HG02763 (cell line): ENCODE data around the gene SCGB1C2.
"Not testable (repeated sequence)": the region's sequence is repeated elsewhere in the genome, so short reads cannot be mapped to it uniquely, and the experiment has no call there.

ENCODE experiments used
- ATAC-seq: cut with Tn5 transposase; IDR thresholded peaks from one replicate; pipeline ENCODE4 v1.9.1; 2021; ENCODE audit warnings: mild to moderate bottlenecking, moderate library complexity; ENCODE audit not compliant: unreplicated experiment

SCGB1C2 gene

DNA sequence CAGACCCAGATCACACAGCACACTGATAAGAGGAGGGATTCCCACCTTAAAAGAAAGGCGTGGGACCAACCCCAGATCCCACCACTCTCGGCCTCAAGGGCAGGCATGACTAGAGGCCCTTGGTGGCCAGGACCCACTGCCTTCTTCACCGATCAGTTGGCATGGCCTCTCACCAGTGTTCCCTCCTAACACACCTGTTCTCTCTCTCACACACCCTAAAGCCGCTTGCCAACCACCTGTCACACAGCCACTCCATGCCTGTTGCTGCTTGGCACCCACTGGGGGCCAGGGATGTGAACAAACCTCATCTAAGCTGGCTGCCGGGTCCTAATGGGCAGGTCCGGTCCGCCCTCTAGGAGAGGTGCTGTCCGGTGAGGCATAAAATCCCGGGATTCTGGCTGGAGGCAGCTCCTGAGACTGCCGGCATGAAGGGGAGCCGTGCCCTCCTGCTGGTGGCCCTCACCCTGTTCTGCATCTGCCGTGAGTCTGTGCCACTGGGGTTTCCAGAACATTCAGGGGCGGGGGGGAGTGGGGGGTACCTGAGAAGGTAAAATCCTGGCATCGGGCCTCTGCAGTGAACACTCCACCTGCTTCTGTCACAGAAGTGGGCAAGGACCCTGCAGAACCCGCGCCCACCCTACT is at the start of gene SCGB1C2:
Gene SCGB1C2 (plus strand): TSS at position 404 of the 642 bp plus-strand sequence. CDS start 22 bp downstream, at position 426.
- not testable (repeated sequence) for ATAC-seq

DNA sequence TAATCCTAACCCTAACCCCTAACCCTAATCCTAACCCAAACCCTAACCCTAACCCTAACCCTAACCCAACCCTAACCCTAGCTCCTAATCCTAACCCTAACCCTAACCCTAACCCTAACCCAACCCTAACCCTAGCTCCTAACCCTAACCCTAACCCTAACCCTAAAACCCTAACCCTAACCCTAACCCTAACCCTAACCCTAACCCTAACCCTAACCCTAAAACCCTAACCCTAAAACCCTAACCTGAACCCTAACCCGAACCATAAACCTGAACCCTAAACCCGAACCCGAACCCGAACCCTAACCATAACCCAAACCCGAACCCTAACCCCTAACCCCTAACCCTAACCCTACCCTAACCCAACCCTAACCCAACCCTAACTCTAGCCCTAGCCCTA is 24.3 kb upstream of the SCGB1C2 start:
- ATAC-seq = not testable (repeated sequence)

DNA sequence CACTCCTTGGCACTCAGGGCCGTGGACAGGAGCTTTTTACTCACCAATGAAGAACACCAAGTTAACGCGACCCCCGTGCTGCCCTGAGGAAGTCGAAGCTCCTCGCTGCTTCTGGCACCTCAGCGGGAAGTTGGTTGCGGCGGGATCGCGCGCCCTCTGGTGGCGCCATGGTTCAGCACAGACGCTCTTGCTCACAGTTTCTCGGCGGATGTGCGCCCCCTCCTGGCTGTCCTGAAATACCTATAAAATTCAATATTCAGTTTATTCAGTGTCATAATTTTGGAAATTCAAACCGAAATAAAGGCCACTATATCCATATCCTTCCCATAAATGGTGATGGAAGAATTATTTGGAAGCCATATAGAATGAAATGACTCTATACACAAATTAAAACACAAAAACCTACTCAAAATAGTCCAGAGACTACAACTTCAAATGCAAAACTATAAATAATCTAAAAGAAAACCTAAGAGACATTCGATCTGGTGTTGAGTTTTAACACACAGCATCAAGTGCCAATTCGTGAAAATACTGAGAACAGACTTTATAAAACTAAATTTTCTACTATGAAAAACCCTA is 18.9 kb upstream of the SCGB1C2 start:
- not testable (repeated sequence) for ATAC-seq

DNA sequence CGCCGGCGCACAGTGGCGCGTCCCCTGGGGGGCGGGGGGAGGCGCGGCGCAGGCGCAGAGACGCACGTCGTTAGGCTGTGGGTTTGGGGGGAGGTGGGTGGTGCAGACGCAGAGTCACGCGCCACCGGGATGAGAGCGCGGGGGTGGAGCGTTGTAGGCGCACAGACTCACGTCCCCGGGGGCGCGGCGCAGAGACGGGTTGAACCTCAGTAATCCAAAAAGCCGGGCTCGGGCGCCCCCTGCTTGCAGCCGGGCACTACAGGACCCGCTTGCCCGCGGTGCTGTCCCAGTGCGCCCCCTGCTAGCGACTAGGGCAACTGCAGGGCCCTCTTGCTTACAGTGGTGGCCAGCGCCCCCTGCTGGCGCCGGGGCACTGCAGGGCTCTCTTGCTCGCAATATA is 3.4 kb upstream of the SCGB1C2 start:
- not testable (repeated sequence) for ATAC-seq

DNA sequence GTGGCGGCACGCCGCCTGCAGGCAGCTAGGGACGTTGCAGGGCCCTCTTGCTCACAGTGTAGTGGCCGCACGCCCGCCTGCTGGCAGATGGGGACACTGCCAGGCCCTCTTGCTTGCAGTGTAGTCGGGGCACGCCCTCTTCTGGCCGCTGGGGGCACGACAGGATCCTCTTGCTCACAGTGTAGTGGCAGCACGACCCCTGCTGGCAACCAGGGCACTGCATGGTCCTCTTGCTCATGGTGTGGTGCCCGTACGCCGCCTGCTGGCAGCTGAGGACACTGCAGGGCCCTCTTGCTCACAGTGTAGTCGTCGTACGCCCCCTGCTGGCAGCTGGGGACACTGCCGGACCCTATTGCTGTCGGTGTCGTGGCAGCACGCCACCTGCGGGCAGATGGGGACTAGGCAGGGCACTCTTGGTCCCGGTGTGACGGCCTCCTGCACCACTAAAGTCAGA is 3.0 kb upstream of the SCGB1C2 start:
- ATAC-seq = peak; percentile 73

DNA sequence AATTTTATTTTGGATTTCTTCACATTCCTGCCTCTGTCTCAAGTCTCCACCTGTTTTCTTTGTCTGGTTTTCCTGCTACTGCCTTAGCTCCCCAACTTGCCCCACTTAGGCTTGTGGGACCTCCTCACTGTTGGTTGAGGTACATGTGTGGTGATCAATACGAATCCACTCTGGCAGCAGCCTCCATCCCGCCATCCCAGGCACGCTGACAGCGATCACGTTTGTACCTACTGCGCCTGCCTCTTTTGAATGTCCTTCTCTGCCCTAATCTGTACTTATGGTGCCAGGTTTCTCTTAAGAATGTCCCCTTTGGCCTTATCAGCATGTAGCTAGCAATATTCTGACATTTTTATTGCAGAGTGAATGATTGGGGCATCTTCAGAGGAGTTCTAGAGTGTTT is 2.3 kb upstream of the SCGB1C2 start:
- ATAC-seq = not testable (repeated sequence)

DNA sequence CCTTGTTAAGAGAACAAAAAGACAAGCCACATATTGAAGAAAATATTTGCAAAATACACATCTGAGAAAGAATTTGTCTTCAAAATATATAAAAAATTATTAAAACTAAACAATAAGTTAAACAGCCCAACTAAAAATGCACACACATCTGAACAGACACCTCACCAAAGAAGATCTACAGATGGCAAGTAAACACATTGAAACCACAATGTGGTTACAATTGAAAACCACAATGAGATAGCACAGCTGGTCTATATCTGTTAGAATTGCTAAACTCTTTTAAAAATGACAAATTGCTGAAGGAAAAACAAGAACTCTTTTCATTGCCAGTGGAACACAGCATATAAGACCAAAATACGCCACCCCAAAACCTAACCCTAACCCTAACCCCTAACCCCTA is 1.5 kb upstream of the SCGB1C2 start:
- not testable (repeated sequence) for ATAC-seq

DNA sequence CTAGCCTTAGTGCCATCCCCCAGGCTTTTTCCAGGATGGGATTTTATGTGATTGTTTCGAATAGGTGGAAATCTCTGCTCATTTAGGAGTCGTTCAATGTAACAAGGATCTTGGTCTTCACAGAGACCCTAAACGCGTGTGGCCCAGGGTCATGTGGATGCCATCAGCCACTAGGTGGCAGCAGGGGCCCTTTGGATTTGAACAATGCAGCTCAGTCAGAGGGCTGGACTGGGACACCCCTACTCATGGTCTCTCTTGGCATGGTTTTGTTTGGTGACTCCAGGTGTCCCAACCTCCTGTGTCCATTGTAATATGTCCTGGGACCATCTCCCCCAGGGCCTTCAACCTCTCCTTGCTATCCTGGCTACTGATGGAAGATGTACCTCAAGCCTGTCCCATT is 838 bp upstream of the SCGB1C2 start:
- ATAC-seq = peak; percentile 64

DNA sequence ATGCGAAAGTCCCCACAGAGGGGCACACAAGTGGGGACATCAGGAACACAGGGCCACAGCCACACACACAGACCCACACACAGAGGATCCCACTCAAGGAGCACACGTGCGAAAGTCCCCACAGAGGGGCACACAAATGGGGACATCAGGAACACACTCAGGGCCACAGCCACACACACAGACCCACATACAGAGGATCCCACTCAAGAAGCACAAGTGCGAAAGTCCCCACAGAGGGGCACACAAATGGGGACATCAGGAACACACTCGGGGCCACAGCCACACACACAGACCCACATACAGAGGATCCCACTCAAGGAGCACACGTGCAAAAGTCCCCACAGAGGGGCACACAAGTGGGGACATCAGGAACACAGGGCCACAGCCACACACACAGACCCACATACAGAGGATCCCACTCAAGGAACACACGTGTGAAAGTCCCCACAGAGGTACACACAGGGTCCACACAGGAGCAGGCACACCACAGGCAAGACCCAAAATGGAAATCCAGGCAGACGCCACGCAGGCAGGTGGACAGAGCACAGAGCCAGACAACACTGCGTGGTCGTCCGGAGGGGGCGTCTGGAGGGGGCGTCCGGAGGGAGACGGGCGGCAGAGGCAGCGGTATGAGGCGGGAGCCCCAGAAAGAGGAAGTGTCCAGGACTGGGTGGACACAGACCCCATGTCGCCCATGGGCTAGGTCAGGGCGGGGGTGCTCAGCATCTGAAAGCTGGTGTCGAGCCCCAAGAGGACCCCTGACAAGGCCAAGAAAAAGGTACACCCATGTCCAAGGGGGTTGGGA is 2.2 kb downstream of the SCGB1C2 start:
- not testable (repeated sequence) for ATAC-seq

DNA sequence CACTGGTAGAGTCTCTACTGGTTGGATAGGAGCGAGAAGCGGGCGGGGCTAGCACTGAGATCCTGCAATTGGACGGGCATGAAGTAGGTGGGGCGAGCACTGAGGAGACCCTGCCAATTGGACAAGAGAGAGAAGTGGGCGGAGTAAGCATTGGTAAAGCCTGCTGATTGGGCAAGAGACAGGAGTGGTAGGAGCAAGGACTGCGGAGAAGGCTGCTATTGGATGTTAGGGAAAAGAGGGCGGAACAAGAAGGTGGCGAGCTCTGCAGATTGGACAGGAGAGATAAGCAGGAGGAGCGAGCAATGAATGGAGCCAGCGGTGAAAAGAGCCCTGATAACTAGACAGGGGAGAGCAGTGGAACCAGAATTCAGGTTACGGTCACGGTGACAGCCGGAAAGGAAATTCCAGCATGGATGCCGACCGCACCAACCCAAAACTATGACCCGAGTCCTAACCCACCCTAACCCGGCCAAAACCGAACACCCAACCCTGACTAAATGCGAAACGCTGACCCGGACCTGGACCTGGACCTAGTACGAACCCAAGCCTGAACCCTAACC is 4.8 kb downstream of the SCGB1C2 start:
- ATAC-seq = no peak

DNA sequence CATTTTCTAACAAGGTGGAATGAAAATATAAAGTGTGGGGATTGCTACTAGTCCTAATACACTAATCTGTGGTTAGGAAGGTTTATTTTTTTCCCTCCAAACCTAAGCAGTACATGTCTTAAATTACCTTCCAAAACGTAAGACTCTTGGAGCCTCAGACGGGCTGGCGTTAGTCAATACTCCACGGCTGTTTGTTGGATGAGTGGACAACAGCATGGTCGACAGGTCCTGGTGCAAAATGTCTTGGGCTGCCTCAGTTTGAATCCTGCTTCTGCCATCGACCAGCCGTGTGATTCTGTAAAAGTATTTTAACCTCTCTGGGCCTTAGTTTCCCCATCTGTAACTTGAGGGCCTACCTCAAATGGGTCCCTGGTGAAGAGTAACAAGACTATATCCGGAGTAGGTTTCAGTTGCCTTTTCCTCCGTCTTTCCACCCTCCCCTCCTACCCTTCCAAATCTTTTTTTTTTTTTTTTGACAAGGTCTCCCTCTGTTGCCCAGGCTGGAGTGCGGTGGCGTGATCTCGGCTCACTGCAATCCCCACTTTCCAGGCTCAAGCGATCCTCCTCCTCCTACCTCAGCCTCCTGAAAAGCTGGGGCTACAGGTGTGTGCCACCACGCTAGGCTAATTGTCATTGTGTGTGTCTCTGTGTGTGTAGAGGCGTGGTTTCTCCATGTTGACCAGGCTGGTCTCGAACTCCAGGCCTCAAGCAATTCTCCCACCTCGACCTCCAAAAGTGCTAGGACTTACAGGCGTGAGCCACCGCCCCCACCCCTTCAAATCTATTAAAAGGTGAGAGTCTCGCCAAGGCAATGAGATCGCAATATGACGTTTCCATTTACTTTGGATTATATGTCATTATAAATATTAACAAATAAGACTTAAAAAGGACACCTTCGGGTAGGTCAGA is 5.8 kb downstream of the SCGB1C2 start:
- ATAC-seq = no peak

DNA sequence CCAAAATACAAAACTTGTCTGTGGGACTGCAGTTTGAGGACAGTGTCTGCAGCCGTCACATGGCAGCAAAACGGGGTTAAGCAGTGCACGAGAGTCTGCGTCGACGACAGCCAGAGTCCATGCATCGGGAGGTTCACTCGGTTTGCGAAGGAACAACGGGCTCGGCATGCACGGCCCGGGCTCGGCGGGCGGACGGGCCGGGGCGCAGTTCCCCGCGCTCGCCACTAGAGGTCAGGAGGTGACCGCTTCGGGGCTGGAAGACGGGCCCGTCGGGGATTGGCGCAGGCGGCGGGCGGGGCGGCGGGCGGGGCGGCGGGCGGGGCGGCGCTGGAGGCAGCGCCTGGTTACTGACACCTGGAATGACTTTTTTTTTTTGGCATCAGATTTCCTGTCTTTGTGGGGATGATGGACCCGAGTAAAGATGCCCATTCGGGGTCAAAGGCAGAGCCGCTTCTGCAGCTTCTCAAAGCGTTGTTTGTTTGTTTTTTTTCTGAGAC is 6.5 kb downstream of the SCGB1C2 start:
- no peak for ATAC-seq

DNA sequence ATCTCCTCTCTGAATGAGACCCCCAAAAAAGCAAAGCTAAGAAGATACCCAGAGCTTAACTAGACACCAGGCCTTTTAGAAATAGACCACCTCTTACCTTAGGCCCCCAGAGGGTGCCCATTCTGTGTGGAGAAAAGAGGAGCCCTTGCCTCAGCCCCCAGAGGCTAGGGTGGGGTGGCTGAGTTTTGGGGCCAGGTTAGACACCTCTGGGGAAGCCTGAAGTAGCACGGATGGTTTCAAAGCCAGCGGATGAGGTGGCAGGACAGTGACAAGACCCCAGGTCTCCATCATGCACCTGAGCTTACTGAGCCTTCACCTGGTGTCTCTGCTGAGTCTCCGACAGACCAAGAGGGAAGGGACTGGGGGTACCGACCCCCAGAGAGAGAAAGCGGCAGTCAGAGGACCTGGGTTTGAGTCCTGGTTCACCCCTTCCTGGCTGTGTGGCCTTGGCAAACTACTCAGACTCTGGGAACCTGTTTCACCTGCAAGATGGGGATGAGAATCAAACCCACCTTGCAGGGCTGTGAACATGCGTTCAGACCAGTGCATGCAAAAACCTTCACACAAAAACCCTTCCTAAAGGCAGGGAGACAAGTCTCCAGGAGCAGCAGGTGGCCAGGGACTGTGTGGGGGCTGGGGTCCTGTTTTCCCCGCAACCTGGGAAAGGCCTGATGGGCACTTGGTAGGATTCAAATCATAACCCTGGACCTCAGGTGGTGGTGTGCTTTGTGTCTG is 7.7 kb downstream of the SCGB1C2 start:
- no peak for ATAC-seq

DNA sequence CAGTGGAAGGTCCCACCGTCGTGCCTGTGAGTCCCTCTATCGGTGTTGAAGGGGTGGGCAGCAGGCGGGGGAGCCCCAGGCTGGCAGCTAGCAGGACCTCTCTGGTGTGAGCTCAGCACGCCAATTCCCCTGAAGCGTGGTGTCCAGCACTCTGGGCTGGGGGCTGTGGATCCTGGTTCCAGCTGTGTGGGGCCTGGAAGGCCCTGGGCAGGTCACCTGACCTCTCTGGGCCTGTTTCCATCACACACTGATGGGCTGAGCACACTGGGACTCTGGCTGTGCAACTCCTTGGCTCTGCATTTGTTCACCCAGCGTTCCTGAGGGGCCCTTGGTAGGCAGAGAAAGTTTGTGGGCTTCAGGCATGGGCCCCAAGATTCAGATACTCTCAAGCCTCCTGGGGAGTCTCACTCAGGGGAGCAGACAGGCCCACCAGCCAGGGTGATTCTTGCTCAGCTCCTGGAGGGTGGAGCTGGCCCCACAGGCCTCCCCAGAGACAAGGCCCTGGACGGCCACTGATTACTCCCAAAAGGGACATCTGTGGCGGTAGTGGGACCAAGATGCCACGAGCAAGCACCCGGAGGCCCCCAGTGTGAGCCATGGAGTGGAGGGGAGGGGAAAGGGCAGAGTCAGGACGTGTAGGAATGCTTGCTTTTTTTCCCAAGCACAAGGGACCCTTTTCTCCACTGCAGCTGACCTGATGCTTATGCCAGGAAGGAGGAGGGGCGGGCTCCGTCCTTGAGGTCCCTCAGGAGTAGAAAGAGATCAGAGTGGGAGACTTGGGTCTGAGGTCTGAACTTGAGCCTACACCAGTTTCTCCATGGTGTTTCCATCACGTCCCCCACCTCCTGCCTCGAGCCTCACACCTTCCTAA is 8.5 kb downstream of the SCGB1C2 start:
- ATAC-seq = no peak

DNA sequence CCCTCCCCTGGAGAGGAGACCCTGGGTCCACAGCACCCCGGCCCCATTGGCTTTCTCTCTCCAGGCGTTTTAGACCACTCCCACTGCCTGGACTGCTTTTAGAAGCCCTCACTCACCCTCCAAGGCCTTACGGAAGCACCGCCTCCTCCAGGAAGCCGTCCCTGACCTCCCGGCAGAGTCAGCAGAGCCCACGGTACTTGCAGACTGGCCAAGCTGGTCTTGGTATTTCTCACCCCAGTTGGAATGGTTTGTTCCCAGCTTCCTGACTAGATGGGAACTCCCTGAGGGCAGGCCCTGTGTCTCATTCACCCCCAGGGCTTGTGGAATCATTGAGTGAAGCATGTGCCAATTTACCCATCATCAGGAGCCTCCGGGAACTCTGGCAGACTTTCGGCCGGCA is 9.2 kb downstream of the SCGB1C2 start:
- no peak for ATAC-seq

DNA sequence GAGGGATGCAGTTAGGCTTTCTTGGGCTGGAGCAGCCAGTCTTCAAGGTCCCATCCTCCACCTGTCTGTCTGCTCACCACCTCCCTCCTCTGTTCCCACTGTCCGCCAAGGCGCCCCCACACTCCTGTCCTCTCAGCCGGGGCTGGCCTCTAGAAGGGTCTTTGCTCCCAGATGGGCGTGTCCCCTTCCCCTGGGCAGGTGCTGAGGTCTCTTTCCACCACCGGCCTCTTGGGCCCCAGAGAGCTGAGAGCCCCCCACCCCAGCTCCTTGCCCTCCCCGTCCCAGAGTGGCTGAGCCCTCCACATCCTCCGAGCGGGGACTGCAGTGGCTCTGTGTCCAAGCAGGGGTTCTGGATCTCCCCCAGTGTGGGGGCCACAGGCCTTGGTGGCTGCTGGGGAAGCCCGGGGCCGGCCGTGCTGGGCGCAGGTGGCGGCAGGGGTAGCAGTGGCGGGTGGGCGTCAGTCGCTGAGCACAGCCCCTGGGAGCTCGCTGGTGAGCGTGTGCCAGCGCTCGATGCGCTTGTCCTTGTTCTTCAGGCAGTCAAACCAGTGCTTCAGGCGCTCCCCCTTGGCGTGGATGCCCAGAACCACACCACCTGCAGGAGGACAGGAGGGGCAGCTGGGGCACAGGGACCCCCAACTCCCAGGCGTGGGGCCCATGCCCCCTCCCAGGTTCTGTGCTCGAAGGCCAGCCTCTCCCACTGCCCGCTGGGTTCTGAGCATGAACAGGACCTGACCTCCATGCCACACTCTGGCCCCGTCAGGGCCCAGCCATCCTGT is 9.8 kb downstream of the SCGB1C2 start:
- ATAC-seq = no peak

DNA sequence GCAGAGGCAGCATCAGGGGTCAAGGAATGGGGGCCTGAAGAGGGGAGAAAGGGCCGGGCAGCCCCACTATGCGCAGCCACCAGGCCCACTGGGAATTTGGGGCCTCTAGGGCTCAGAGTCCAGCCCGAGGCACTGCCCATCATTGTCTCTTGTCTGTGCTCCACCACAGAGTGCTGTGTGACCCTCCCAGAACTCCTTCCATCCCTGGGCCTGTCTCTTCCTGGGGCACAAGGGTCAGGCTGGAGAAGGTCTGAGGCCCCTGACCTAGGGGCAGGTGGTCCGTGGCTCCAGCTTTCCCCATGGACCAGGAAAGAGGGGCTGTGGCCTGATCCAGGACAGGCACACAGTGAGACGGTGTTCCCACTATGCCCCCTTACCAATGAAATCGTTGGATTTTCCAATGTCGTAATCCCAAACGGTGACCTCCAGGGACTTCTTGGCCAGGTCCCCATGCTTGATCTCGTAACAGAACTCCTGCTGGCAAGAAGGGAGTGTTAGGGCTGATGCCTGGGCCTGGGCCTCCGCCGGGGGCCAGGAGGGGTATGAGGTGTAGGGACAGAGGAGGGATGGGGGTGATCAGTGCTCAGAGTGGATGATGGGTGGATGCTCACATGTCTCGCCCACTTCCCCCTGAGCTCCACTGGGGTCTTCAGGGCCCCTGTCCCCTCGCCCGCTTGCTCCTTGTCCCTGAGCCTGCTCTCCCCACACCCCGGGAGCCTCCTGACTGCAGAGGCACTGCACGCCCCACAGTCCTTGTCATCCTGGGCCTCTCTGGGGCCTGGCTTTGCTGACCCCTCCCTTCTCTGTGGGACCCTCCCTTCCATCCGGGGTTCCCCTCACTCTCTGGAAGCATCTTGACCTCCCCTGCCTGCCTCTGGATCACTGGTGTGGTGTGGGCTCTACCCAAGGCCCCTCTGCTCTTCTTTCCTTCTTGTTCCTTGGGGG is 10.7 kb downstream of the SCGB1C2 start:
- ATAC-seq = no peak
